A549 (cell line): ENCODE measurements around the gene UST. TPM values are rescaled to one million over a fixed set of nuclear protein-coding genes. Genes with fewer than 3 reads are reported as not detected.

ENCODE experiments used
- ATAC-seq, 2 experiments: fragments of 200-7000 bp in 1 of 2; fragments of >200 bp in 1 of 2; cut with Nextera tagmentation in 1 of 2; cut with Tn5 transposase in 1 of 2; 3 replicates each; pipeline versions ENCODE4 v1.8.0 to v1.9.1; 2018 to 2020; ENCODE audit warnings: mild to moderate bottlenecking in 1 of 2, moderate library complexity in 1 of 2
- CTCF ChIA-PET: fragments of 300-600 bp; sonication (Branson Sonifier 250); formaldehyde crosslinking; extraction: SDS; loops from one replicate; lab custom pipeline; 2021; ENCODE audit warnings: antibody characterized with exemption, inconsistent platforms; lab: Yijun Ruan, JAX
- POLR2A ChIA-PET: fragments of 350-600 bp; formaldehyde crosslinking; extraction: SDS; loops from one replicate; lab custom pipeline; 2021; ENCODE audit warnings: antibody characterized with exemption, inconsistent platforms; lab: Yijun Ruan, JAX
- DNase-seq, 2 experiments: peaks; one replicate each; pipeline versions ENCODE4 v3.0.0 to v3.0.0-alpha.2; 2011 to 2016; ENCODE audit warnings: low read depth in 1 of 2, low spot score in 1 of 2
- FAIRE-seq: peaks from 2 replicates; lab custom pipeline; 2011; peaks lifted over from hg19 to GRCh38; lab: Jason Lieb, UNC
- H3K27ac ChIP-seq, 2 experiments: fragments of >200 bp; sonication (Bioruptor Twin); formaldehyde crosslinking; 3 replicates each; pipeline ENCODE4 v1.5.1; 2016 to 2017
- H3K4me1 ChIP-seq: fragments of >200 bp; sonication (Bioruptor Twin); formaldehyde crosslinking; 3 replicates; pipeline ENCODE4 v1.6.1; 2016
- H3K4me2 ChIP-seq: fragments of >200 bp; sonication (Bioruptor Twin); formaldehyde crosslinking; 3 replicates; pipeline ENCODE4 v1.6.1; 2016
- H3K4me3 ChIP-seq: fragments of >200 bp; sonication (Bioruptor Twin); formaldehyde crosslinking; 3 replicates; pipeline ENCODE4 v1.5.1; 2016
- H3K9me3 ChIP-seq: fragments of >200 bp; sonication (Bioruptor Twin); formaldehyde crosslinking; 3 replicates; pipeline ENCODE4 v1.6.1; 2016
- ATOH8 ChIP-seq: fragments of 250-450 bp; sonication (Bioruptor Pico); IDR thresholded peaks from 2 replicates; pipeline ENCODE4 v1.5.0; 2020; ENCODE audit warnings: low read depth, mild to moderate bottlenecking, moderate library complexity
- CBX8 ChIP-seq: fragments of 200-600 bp; sonication (generic); IDR thresholded peaks from 2 replicates; pipeline ENCODE4 v1.6.1; 2016
- CHD2 ChIP-seq: fragments of 150-350 bp; IDR thresholded peaks from 2 replicates; pipeline ENCODE4 v1.6.1; 2014; ENCODE audit warnings: low read length; ENCODE audit not compliant: partially characterized antibody
- CTCF ChIP-seq: fragments of >200 bp; sonication (Bioruptor Twin); formaldehyde crosslinking; IDR thresholded peaks from 3 replicates; pipeline ENCODE4 v1.5.1; 2016
- ELK1 ChIP-seq: fragments of 150-350 bp; IDR thresholded peaks from 2 replicates; pipeline ENCODE4 v1.6.1; 2014; ENCODE audit warnings: low read depth, mild to moderate bottlenecking, low read length
- FOSB ChIP-seq: fragments of 250-450 bp; sonication (Bioruptor Pico); IDR thresholded peaks from 2 replicates; pipeline ENCODE4 v1.5.0; 2020; ENCODE audit warnings: mild to moderate bottlenecking, moderate library complexity
- FOSL2 ChIP-seq, 2 experiments: fragments of 450-650 bp in 1 of 2; fragments of >200 bp in 1 of 2; sonication (Bioruptor Twin) in 1 of 2; formaldehyde crosslinking; IDR thresholded peaks; 2 replicates each; pipeline versions ENCODE4 v1.5.0 to v1.6.1; 2016 to 2020; ENCODE audit warnings: mild to moderate bottlenecking in 1 of 2, moderate library complexity in 1 of 2
- FOXS1 ChIP-seq: fragments of 250-450 bp; sonication (Bioruptor Pico); IDR thresholded peaks from 2 replicates; pipeline ENCODE4 v1.5.0; 2020; ENCODE audit warnings: mild to moderate bottlenecking, moderate library complexity
- GATA3 ChIP-seq: IDR thresholded peaks from 2 replicates; pipeline ENCODE4 v1.6.1; 2012; ENCODE audit warnings: borderline replicate concordance
- HES2 ChIP-seq: fragments of >200 bp; sonication (Bioruptor Twin); formaldehyde crosslinking; IDR thresholded peaks from 2 replicates; pipeline ENCODE4 v1.6.1; 2016
- HOXB13 ChIP-seq: fragments of 250-450 bp; sonication (Bioruptor Pico); IDR thresholded peaks from 2 replicates; pipeline ENCODE4 v1.5.0; 2020; ENCODE audit warnings: low read depth, mild to moderate bottlenecking, moderate library complexity
- JUN ChIP-seq, 2 experiments: fragments of >200 bp; sonication (Bioruptor Twin); formaldehyde crosslinking; IDR thresholded peaks; 2 replicates in 1 of 2; 3 replicates in 1 of 2; pipeline ENCODE4 v1.6.1; 2016 to 2017
- JUNB ChIP-seq: fragments of >200 bp; sonication (Bioruptor Twin); formaldehyde crosslinking; IDR thresholded peaks from 2 replicates; pipeline ENCODE4 v1.6.1; 2016
- KDM1A ChIP-seq: fragments of 200-600 bp; sonication (generic); IDR thresholded peaks from 2 replicates; pipeline ENCODE4 v1.6.1; 2016; ENCODE audit warnings: low read depth, mild to moderate bottlenecking
- MYC ChIP-seq: IDR thresholded peaks from 2 replicates; pipeline ENCODE4 v1.6.1; 2012; ENCODE audit warnings: mild to moderate bottlenecking, inconsistent platforms, low read length, improper control_type of control experiment, borderline replicate concordance
- NFE2L2 ChIP-seq: fragments of 150-350 bp; conservative IDR thresholded peaks from 2 replicates; pipeline ENCODE4 v1.6.1; 2014; ENCODE audit warnings: low read length
- NPAS2 ChIP-seq: fragments of 250-450 bp; sonication (Bioruptor Pico); IDR thresholded peaks from 2 replicates; pipeline ENCODE4 v1.8.0; 2022; ENCODE audit warnings: mild to moderate bottlenecking, moderate library complexity, borderline replicate concordance
- PBX3 ChIP-seq: IDR thresholded peaks from 2 replicates; pipeline ENCODE4 v1.6.1; 2012
- POLR2AphosphoS2 ChIP-seq: conservative IDR thresholded peaks from 2 replicates; pipeline ENCODE4 v1.6.1; 2012; ENCODE audit warnings: low read length, improper control_type of control experiment, inconsistent platforms
- RCOR1 ChIP-seq: fragments of 150-350 bp; IDR thresholded peaks from 2 replicates; pipeline ENCODE4 v1.6.1; 2014; ENCODE audit warnings: antibody characterized with exemption, low read length, low read depth
- RNF2 ChIP-seq: fragments of 200-600 bp; sonication (generic); IDR thresholded peaks from 2 replicates; pipeline ENCODE4 v1.6.1; 2016; ENCODE audit warnings: low read depth, mild to moderate bottlenecking, antibody characterized with exemption, moderate library complexity, borderline replicate concordance
- SREBF2 ChIP-seq: fragments of 450-650 bp; IDR thresholded peaks from 2 replicates; pipeline ENCODE4 v1.6.1; 2014; ENCODE audit warnings: mild to moderate bottlenecking, moderate library complexity
- USF2 ChIP-seq: fragments of 450-650 bp; IDR thresholded peaks from 2 replicates; pipeline ENCODE4 v1.6.1; 2014; ENCODE audit warnings: antibody characterized with exemption
- WGBS: methylation state at CpG from one replicate; pipeline ENCODE4 v1.1.6; 2017; ENCODE audit errors: missing lambda C conversion rate; 5-methylcytosine and 5-hydroxymethylcytosine counted together
- polyA plus RNA-seq, 4 experiments: library from polyadenylated mRNA; depleted of rRNA in 3 of 4; stranded (reverse); fragments of >200 nt; fragmentation: RNase III in 1 of 4; extraction: RNeasy Plus Mini Kit Qiagen cat#74134 plus additional on column Dnase treatment in 1 of 4; gene quantifications; 2 replicates in 3 of 4; 3 replicates in 1 of 4; pipeline ENCODE4 v1.2.3, GENCODE V29; 2011 to 2017

Gene UST
- polyA plus RNA-seq, 2 of the 4 experiments (the other 2 are of a cell fraction), result 0.54 to 1.7 TPM

GRCh38 chr6:148735989-148736388, 10.8 kb upstream of the UST start:
- FAIRE-seq (no peak), DNase-seq (no peak), ATAC-seq (no peak)
- Histone ChIP-seq H3K4me3 (no peak overlapping the region), H3K4me2 (no peak overlapping the region), H3K27ac (no peak overlapping the region), H3K9me3 (no peaks in the 10 kb centered on the region), H3K4me1 (no peaks in the 10 kb centered on the region)
- 15% methylated on average over 2 of the region's 2 CpGs for WGBS
- POLR2A ChIA-PET, result no interaction called here
- CTCF ChIA-PET, result no interaction called here
- TF ChIP-seq HES2 (no peak), PBX3 (no peak), FOSB (no peak), JUNB (no peak)

GRCh38 chr6:148736774-148737412, 9.9 kb upstream of the UST start:
- WGBS, result 48% methylated on average over 5 of the region's 5 CpGs
- no peak for FAIRE-seq
- ATAC-seq, result no peak

More at GRCh38 chr6:148736774-148737412, 9.9 kb upstream of the UST start:
- ChIA-PET POLR2A (interaction anchor here (0.7 kb wide), 1 partner anchor 336 kb away, joined by 3 read pairs; no protein-coding TSS in a partner anchor), CTCF (no interaction called here)
- TF ChIP-seq ATOH8 (CRISPR knock-in tag) (no peak), CBX8 (no peak), KDM1A (no peak), JUN (IDR thresholded peaks at IDR 0.05) (no peak), GATA3 (no peak), CTCF (no peak), RCOR1 (no peak), ELK1 (no peak), HOXB13 (CRISPR knock-in tag) (no peak), NFE2L2 (no peak), CHD2 (no peak), NPAS2 (no peak), RNF2 (no peak), FOXS1 (CRISPR knock-in tag) (no peak), MYC (no peak), POLR2AphosphoS2 (no peak), SREBF2 (no peak), FOSL2 (IDR thresholded peaks at IDR 0.05) (no peak), FOSL2 (CRISPR knock-in tag; IDR thresholded peaks at IDR 0.05) (no peak), USF2 (no peak)
- Histone ChIP-seq H3K4me2 (no peak overlapping the region), H3K27ac (no peak overlapping the region), H3K4me1 (no peaks in the 10 kb centered on the region), H3K4me3 (no peak overlapping the region), H3K9me3 (no peaks in the 10 kb centered on the region)
- DNase-seq, result no peak
